ENCODE measurements around the gene ATE1. TPM values are rescaled to one million over a fixed set of nuclear protein-coding genes. Genes with fewer than 3 reads are reported as not detected.
"Not testable (repeated sequence)": the region's sequence is repeated elsewhere in the genome, so short reads cannot be mapped to it uniquely, and the experiment has no call there.

ATE1 gene
- total RNA-seq, 1 donor from 2014 or later: 25.8 TPM

DNA sequence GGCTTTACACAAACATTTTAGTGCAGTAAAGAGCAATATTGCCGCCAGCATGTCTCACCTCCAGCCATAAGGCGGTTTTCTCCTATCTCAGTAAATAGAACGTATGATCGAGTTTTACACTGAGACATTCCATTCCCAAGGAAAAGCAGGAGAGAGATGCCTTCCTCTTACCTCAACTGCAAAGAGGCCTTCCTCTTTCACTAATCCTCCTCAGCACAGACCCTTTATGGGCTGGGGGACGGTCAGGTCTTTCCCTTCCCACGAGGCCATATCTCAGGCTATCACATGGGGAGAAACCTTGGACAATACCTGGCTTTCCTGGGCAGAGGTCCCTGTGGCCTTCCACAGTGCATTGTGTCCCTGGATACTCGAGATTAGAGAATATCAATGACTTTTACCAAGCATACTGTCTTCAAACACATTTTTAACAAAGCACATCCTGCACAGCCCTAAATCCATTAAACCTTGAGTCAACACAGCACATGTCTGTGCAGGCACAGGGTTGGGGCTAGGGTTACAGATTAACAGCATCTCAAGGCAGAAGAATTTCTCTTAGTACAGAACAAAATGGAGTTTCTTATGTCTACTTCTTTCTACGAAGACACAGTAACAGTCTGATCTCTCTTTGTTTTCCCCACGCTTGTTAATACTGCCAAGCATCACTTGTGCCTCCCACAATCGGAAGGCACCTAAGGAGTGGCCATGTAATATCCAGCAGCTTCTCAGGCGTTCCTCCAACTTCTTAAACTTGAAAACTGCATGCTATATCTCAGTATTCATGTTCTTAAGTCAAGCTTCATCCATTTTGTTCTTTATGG is 2.6 kb upstream of the ATE1 start:
- intact Hi-C loops (cut with micrococcal nuclease): not testable (repeated sequence)

DNA sequence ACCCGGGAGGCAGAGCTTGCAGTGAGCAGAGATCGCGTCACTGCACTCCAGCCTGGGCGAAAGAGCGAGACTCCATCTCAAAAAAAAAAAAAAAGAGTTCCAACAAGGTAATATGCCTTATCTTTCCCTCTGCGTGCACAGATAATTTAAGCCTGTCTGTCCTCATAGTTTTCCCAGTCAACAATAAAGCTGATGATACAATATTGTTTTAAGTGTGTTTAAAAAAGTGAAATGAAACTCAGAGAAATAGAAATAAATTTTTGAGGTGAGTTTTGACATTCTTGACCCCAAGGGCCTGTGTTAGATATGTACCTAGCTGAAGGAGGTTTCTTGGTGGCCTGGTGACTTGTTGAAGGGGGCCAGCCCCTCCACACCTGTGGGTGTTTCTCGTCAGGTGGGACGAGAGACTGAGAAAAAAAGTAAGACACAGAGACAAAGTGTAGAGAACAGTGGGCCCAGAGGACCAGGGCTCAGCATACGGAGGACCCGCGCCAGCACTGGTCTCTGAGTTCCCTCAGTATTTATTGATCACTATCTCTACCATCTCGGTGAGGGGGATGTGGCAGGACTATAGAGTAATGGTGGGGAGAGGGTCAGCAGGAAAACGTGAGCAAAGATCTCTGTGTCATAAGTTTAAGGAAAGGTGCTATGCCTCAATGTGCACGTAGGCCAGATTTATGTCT is 1.9 kb upstream of the ATE1 start:
- intact Hi-C loops (cut with micrococcal nuclease): loop anchor here (5.0 kb wide), 2 partner anchors 443 to 1078 kb away; partner anchors contain the start of genes ACADSB, IKZF5 and PLEKHA1

DNA sequence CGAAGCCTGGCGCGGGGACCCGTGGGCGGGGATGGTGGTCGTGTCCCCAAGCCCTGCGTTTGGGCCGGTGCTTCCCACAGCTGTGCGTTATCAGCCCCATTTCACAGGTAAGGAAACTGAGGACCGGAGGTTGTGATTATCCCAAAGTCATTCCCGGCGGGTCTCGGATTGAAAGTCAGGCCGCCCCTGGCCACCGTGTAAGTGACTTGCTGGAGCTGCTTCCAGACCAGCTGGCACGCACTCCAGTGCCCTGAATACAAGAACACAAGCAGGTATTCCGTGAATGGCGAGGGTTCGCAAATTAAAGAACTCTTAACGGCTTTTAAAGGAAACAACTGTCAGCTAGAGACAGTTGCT is 675 bp upstream of the ATE1 start:
- intact Hi-C loops (cut with micrococcal nuclease): loop anchor here (1.0 to 5.0 kb wide), 3 partner anchors 46 to 1079 kb away; partner anchors contain the start of genes ACADSB, IKZF5 and PLEKHA1

- intact Hi-C loops (cut with micrococcal nuclease): loop anchor here (5.0 kb wide), 2 partner anchors 445 to 1080 kb away; partner anchors contain the start of genes ACADSB, IKZF5 and PLEKHA1
Measured at GRCh38 chr10:121927318-121927840, 452 bp downstream of the ATE1 start.

GRCh38 chr10:121926671-121927317 is 1.0 kb downstream of the ATE1 start:
- intact Hi-C loops (cut with micrococcal nuclease): loop anchor here (5.0 kb wide), 2 partner anchors 446 to 1081 kb away; partner anchors contain the start of genes ACADSB, IKZF5 and PLEKHA1

DNA sequence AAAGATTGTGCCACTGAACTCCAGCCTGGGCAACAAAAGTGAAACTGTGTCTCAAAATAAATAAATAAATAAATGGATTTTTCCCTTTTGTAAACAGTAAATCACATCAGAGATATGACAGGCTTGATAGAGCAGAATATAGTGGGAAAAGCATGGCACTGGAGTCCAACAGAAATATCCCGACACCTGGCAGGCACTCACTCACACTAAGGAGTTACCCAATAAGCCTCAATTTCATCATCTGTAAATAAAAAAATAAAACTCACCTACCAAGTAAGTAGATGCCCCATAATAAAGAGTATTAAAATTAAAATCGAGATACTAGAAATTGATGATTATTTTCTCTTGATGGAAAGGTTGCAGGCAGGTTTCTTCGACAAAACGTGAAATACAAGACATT is 1.7 kb downstream of the ATE1 start:
- intact Hi-C loops (cut with micrococcal nuclease): loop anchor here (5.0 kb wide), 2 partner anchors 446 to 1081 kb away; partner anchors contain the start of genes ACADSB, IKZF5 and PLEKHA1

DNA sequence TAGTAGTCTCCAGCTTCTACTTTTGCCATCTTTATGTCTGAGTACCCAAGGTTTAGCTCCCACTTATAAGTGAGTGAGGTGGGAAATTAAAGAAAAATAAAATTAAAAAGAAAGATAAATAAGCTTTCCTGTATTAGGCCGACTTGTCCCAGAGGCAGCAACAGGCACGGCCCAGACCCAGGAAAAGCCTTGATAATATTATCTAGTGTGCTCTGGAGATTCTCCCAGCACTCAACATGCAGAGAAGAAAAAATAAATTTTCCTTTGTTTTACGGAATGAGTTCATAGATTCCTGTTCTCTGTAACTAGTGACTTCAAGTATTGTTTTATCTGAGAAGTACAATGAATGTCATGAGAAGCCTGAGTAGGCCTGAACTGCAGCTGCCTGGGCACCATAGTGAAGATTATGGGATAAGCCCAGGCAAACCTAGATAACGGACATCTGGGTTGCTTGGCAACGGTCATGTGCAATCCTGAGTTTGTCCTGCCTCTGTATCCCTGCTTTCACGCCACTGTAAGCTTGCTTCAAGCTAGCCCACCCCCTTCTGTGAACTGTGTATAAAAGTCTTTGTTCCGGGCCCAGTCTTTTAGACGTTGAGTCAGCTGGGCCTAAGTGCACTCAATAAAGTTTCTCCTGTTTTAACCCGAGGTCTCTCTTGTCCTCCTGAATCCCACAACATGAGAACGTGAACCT is 6.4 kb downstream of the ATE1 start:
- intact Hi-C loops (cut with micrococcal nuclease): no loop called here

- intact Hi-C loops (cut with micrococcal nuclease): no loop called here
Measured at GRCh38 chr10:121919666-121920065, 8.2 kb downstream of the ATE1 start.

GRCh38 chr10:121918800-121919199 is 9.0 kb downstream of the ATE1 start:
- intact Hi-C loops (cut with micrococcal nuclease): not testable (repeated sequence)

DNA sequence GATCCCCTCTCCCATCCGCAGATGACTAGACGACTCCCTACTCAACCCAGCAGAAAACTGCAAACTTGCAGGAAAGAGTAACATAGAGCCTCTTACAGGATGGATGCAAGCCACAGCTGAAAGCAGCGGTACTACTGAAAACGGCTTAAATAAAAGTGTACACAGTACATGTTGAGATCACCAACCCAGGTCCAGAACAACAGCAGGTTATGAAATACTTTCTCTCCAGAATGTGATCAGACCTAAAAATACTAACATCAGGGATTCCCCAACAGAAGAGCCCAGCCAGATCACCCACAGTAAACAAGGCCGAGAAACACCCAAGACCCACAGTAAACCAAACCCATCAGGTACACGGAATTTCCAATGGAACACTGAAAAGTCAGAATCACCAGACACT is 13.2 kb downstream of the ATE1 start:
- intact Hi-C loops (cut with micrococcal nuclease): no loop called here

DNA sequence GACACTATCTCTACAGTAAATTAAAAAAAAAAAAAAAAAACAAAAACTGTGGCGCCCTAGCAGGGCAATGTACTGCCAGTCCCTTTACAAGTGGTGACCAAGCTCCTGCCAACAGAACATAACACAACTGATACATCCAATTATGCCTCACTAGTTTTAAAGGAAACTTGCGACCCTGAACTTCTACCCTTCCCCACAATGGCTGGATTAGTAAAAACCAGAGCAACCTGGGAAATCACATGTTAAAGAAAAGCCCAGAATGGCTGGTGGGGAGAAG is 16.5 kb downstream of the ATE1 start:
- intact Hi-C loops (cut with micrococcal nuclease): no loop called here

GRCh38 chr10:121910673-121911420 is 17.0 kb downstream of the ATE1 start:
- intact Hi-C loops (cut with micrococcal nuclease): no loop called here

- intact Hi-C loops (cut with micrococcal nuclease): loop anchor here (5.0 kb wide), 1 partner anchor 958 kb away; no protein-coding TSS in a partner anchor
Measured at GRCh38 chr10:121904888-121905287, 22.9 kb downstream of the ATE1 start.

GRCh38 chr10:121900443-121901174 is 27.2 kb downstream of the ATE1 start:
- intact Hi-C loops (cut with micrococcal nuclease): loop anchor here (5.0 kb wide), 1 partner anchor 953 kb away; no protein-coding TSS in a partner anchor

DNA sequence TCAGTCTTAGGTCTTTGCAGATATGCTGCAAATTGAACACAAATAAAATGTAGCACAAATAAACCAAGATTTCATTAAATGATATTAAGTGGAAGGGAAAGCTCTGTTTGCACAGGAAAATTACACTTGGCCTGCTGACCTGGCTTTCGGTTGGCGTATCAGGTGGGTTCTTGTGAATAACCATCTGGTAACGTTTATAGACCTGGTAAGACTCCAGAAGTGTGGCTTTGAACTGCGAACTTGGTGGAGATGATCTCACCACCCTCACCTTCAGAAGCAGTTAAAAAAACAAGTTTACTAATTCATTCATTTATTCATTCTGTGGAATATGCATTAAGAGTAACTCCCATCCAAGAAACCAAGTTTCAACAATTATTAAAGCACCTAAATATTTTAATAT is 28.1 kb downstream of the ATE1 start:
- intact Hi-C loops (cut with micrococcal nuclease): loop anchor here (5.0 kb wide), 1 partner anchor 952 kb away; no protein-coding TSS in a partner anchor

DNA sequence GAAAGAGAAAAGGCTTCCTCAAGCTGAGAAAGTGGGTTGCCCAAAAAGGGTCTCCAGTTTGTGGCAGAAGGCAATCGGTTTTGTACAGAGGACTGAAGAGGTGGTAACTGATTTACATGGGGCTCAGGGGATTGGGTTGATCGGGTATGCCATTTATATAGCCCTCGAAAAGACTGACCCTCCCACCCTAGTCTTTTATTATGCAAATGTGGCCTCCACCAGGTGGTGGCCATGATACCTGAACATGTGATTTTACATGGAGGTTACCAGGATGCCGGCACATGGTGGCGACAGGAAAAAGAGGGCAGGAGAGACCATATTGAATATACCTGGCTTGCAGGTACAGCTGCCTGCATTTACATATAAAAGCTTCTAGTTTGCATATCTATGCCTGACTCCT is 36.7 kb downstream of the ATE1 start:
- intact Hi-C loops (cut with micrococcal nuclease): no loop called here

DNA sequence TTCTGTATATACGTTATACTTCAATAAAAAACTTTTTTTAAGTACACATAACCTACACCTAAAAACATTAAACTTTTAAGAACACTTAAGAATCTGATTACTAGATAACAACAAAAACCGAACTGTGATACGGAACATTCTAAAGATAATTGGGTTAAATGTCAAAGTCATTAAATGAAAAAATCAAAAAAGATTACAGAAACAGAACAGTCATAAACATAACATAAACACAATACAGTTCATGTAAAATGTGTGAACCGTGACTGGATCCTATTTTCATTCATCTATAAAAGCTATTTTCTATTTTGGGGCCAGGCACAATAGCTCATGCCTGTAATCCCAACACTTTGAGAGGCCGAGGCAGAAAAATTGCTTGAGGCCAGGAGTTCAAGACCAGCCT is 38.6 kb downstream of the ATE1 start:
- intact Hi-C loops (cut with micrococcal nuclease): loop anchor here (10.0 kb wide), 1 partner anchor 144 kb away; no protein-coding TSS in a partner anchor

- intact Hi-C loops (cut with micrococcal nuclease): loop anchor here (1.0 to 10.0 kb wide), 3 partner anchors 63 to 944 kb away; no protein-coding TSS in a partner anchor
Measured at GRCh38 chr10:121886997-121887622, 40.7 kb downstream of the ATE1 start.

DNA sequence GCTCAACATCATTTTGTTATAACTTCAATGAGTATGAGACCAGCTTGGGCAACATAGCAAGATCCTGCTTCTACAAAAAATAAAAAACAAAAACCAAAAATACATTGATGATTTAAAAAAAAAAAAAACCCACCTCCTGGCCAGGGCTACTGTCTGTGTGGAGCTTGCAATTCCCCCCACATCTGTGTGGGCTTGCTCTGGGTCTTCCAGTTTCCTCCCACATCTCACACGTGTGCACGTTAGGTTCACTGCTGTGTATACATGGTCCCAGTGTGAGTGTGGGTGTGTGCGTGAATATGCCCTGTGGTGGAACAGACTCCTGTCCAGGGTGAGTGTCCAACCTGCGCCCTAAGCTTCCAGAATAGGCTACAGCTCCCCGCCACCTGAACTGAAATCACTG is 41.6 kb downstream of the ATE1 start:
- intact Hi-C loops (cut with micrococcal nuclease): loop anchor here (10.0 kb wide), 1 partner anchor 141 kb away; no protein-coding TSS in a partner anchor
